CD14-positive monocyte (primary cell): Measurements from ENCODE around the gene C1orf105. TPM values are rescaled to one million over a fixed set of nuclear protein-coding genes. Genes with fewer than 3 reads are reported as not detected.

Experiments
- DNase-seq, 3 donors: peaks; one replicate each; pipeline ENCODE4 v3.0.0-alpha.2; 2011 to 2022
- H2AFZ ChIP-seq: 2 replicates; pipeline ENCODE4 v1.6.0; 2012; ENCODE audit warnings: mild to moderate bottlenecking, low read depth, low read length, inconsistent platforms; ENCODE audit not compliant: insufficient read depth, poor library complexity, severe bottlenecking
- H3K27ac ChIP-seq, 2 donors: 1 replicate in 1 of 2; 2 replicates in 1 of 2; pipeline ENCODE4 v1.5.1; 2012 to 2013; ENCODE audit warnings: low read length in 2 of 2, control low read depth in 1 of 2, inconsistent platforms in 1 of 2, low read depth in 1 of 2, mild to moderate bottlenecking in 1 of 2
- H3K27me3 ChIP-seq, 2 donors: one replicate each; pipeline versions ENCODE4 v1.6.0 to v1.6.1; 2011 to 2013; ENCODE audit warnings: low read length in 2 of 2; ENCODE audit not compliant: control insufficient read depth in 2 of 2, insufficient read depth in 2 of 2
- H3K36me3 ChIP-seq, 2 donors: replicated peaks in 1 of 2; 1 replicate in 1 of 2; 2 replicates in 1 of 2; pipeline versions ENCODE4 v1.5.1 to v1.6.1; 2012 to 2013; ENCODE audit warnings: low read length in 2 of 2, control low read depth in 1 of 2, inconsistent platforms in 1 of 2, mild to moderate bottlenecking in 1 of 2; ENCODE audit not compliant: insufficient read depth in 2 of 2, control insufficient read depth in 1 of 2
- H3K4me1 ChIP-seq, 2 donors: 1 replicate in 1 of 2; 2 replicates in 1 of 2; pipeline versions ENCODE4 v1.5.1 to v1.6.1; 2012 to 2013; ENCODE audit warnings: low read length in 2 of 2, control low read depth in 1 of 2, inconsistent platforms in 1 of 2, mild to moderate bottlenecking in 1 of 2, moderate library complexity in 1 of 2; ENCODE audit not compliant: insufficient read depth in 2 of 2, control insufficient read depth in 1 of 2
- H3K4me2 ChIP-seq: replicated peaks from 2 replicates; pipeline ENCODE3; 2012; ENCODE audit warnings: low read length, moderate library complexity, mild to moderate bottlenecking; ENCODE audit not compliant: poor library complexity, severe bottlenecking; ENCODE audit errors: extremely low read depth
- H3K4me3 ChIP-seq, 3 experiments: fragments of 200-600 bp in 1 of 3; sonication (generic) in 1 of 3; replicated peaks in 1 of 3; 1 replicate in 2 of 3; 2 replicates in 1 of 3; pipeline ENCODE4 v1.5.1; 2011 to 2013; ENCODE audit warnings: low read length in 3 of 3, mild to moderate bottlenecking in 3 of 3, control low read depth in 2 of 3, low read depth in 2 of 3, inconsistent platforms in 1 of 3, moderate library complexity in 1 of 3
- H3K79me2 ChIP-seq: 2 replicates; pipeline ENCODE4 v1.6.0; 2012; ENCODE audit warnings: mild to moderate bottlenecking, control low read depth, inconsistent platforms, low read length, moderate library complexity; ENCODE audit not compliant: insufficient read depth
- H3K9ac ChIP-seq: 2 replicates; pipeline ENCODE4 v1.6.0; 2017; ENCODE audit warnings: low read length, mild to moderate bottlenecking; ENCODE audit not compliant: insufficient read depth, poor library complexity, severe bottlenecking
- H3K9me3 ChIP-seq, 2 donors: replicated peaks in 1 of 2; 1 replicate in 1 of 2; 2 replicates in 1 of 2; pipeline versions ENCODE4 v1.5.1 to v1.6.1; 2012 to 2013; ENCODE audit warnings: low read length in 2 of 2, control low read depth in 1 of 2; ENCODE audit not compliant: control insufficient read depth in 1 of 2, insufficient read depth in 1 of 2
- H4K20me1 ChIP-seq: 2 replicates; pipeline ENCODE4 v1.6.0; 2012; ENCODE audit warnings: mild to moderate bottlenecking, low read length, control low read depth, moderate library complexity; ENCODE audit not compliant: insufficient read depth
- H3K27ac Mint-ChIP-seq, 7 donors: one replicate each; pipeline ENCODE4 v1.8.0; 2020; ENCODE audit warnings: mild to moderate bottlenecking in 7 of 7, mixed read lengths in 7 of 7, moderate library complexity in 6 of 7, inconsistent platforms in 2 of 7
- H3K27me3 Mint-ChIP-seq, 3 donors: one replicate each; pipeline ENCODE4 v1.8.0; 2021 to 2022; ENCODE audit warnings: low read depth in 3 of 3, mild to moderate bottlenecking in 3 of 3, mixed read lengths in 3 of 3, moderate library complexity in 3 of 3, inconsistent platforms in 1 of 3
- H3K36me3 Mint-ChIP-seq, 2 donors: one replicate each; pipeline ENCODE4 v1.8.0; 2020; ENCODE audit warnings: mixed read lengths in 2 of 2, inconsistent platforms in 1 of 2, mild to moderate bottlenecking in 1 of 2
- H3K4me1 Mint-ChIP-seq: one replicate; pipeline ENCODE4 v1.8.0; 2020; ENCODE audit warnings: mild to moderate bottlenecking, mixed read lengths
- H3K4me3 Mint-ChIP-seq, 2 donors: one replicate each; pipeline ENCODE4 v1.8.0; 2020; ENCODE audit warnings: mild to moderate bottlenecking in 2 of 2, mixed read lengths in 2 of 2, moderate library complexity in 1 of 2
- H3K9me3 Mint-ChIP-seq, 7 donors: one replicate each; pipeline ENCODE4 v1.8.0; 2020 to 2022; ENCODE audit warnings: mixed read lengths in 7 of 7, mild to moderate bottlenecking in 6 of 7, moderate library complexity in 6 of 7, inconsistent platforms in 2 of 7
- CTCF ChIP-seq: fragments of 200-600 bp; IDR thresholded peaks from one replicate; pipeline ENCODE4 v1.8.0; 2022; ENCODE audit warnings: antibody characterized with exemption, mild to moderate bottlenecking
- WGBS: methylation state at CpG from one replicate; pipeline ENCODE4 v1.1.5; 2013; ENCODE audit warnings: missing lambda C conversion rate; ENCODE audit not compliant: insufficient coverage; 5-methylcytosine and 5-hydroxymethylcytosine counted together
- intact Hi-C, 2 donors: fragments of 100-400 bp; cut with micrococcal nuclease; formaldehyde crosslinking; loops; one replicate each; pipeline versions ENCODE4 v1.15.0 to v1.15.1; 2023
- polyA plus RNA-seq, 3 donors: library from polyadenylated mRNA; depleted of rRNA in 1 of 3; unstranded in 2 of 3; stranded (reverse) in 1 of 3; fragments of 300-500 nt in 2 of 3; fragments of >200 nt in 1 of 3; fragmentation: Illumina TruSeq in 2 of 3; gene quantifications; 1 replicate in 2 of 3; 2 replicates in 1 of 3; pipeline ENCODE4 v1.2.3, GENCODE V29; 2012 to 2021

Gene C1orf105
- polyA plus RNA-seq, 3 donors, result not detected

- Histone ChIP-seq H2AFZ (no peak overlapping the region), H4K20me1 (no peaks in the 10 kb centered on the region), H3K4me2 (no peak overlapping the region), H3K9me3 (no peaks in the 10 kb centered on the region), H3K36me3 (peaks cover 2 to 40% of the 10 kb centered on the region in 2 donors), H3K27ac (no peak overlapping the region), H3K9ac (no peak overlapping the region), H3K27me3 (no peaks in the 10 kb centered on the region), H3K79me2 (peaks cover 56% of the 10 kb centered on the region), H3K4me1 (peaks cover 11 to 30% of the 10 kb centered on the region in 2 donors), H3K4me3 (no peak overlapping the region)
- peaks cover 24% of the 10 kb centered on the region in 2 donors for H3K36me3 Mint-ChIP-seq
- intact Hi-C loops, result loop anchor here in 1 of 2 donors (10.0 kb wide), 1 partner anchor 598 kb away; the partner anchor contains the start of gene DNM3
- WGBS, result 100% methylated on average over 2 of the region's 6 CpGs
- no peak for DNase-seq
- peaks cover 35% of the 10 kb centered on the region for H3K4me1 Mint-ChIP-seq
- no peak for TF ChIP-seq CTCF
- peak overlapping the region in 1 of 7 donors; percentile 4 for H3K27ac Mint-ChIP-seq
- H3K4me3 Mint-ChIP-seq, result no peak overlapping the region
- H3K9me3 Mint-ChIP-seq, result peaks cover 0 to under 1% (median 0%) of the 10 kb centered on the region in 7 donors
- H3K27me3 Mint-ChIP-seq, result no peaks in the 10 kb centered on the region
Observed at GRCh38 chr1:172442404-172442803, 21.9 kb downstream of the C1orf105 start.

DNA sequence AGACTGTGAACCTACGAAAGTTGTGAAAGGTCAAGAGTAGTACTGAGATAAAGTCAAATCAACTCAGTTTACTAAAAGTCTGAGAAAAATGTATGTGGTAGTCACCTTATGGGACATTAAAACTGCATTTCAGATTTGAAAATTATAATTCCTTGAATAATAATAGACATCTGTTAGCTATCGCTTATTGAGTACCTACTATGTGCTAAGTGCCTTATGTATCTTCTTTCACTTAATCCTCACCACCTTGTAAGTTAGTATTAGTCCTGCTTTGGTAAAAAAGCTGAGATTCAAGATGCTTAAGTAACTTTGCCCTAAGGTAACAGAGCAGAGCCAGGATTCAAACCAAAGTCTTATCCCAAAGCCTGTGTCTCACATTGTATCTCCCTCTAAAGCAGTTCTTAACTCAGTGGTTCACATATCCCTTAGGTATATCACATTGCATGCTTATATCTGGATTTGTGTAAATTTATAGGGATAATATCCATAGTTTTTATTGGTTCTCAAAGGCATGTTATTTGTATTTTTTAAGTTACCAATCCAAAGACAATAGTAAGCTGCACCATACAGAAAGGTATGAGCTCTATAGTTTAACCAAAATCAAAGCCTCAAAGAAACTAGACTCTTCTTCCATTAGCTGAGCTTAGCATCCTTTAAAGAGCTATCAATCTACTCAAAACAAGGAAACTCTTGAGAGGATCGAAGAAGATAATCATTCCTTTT is 22.5 kb downstream of the C1orf105 start:
- peaks cover 17 to 36% of the 10 kb centered on the region in 2 donors for H3K4me1 ChIP-seq
- no peak for DNase-seq
- H3K4me2 ChIP-seq, result peak overlapping the region; percentile 85
- H3K9me3 ChIP-seq, result no peaks in the 10 kb centered on the region
- no peaks in the 10 kb centered on the region for H3K27me3 ChIP-seq
- no peaks in the 10 kb centered on the region for H3K27me3 Mint-ChIP-seq
- H3K4me3 ChIP-seq, result peak overlapping the region; percentile 66 to 88 (median 82)
- peak overlapping the region in 6 of 7 donors; percentile 65 to 93 (median 91) for H3K27ac Mint-ChIP-seq
- TF ChIP-seq CTCF, result no peak
- H2AFZ ChIP-seq, result peak overlapping the region; percentile 99
- H4K20me1 ChIP-seq, result no peaks in the 10 kb centered on the region
- no CpG with 5 or more reads among the region's 3 CpGs for WGBS
- peaks cover 2 to 40% of the 10 kb centered on the region in 2 donors for H3K36me3 ChIP-seq
- H3K9ac ChIP-seq, result peak overlapping the region; percentile 91
- intact Hi-C loops, result loop anchor here in 1 of 2 donors (10.0 kb wide), 1 partner anchor 598 kb away; the partner anchor contains the start of gene DNM3
- peak overlapping the region in 1 of 2 donors; percentile 90 for H3K27ac ChIP-seq
- peaks cover 56% of the 10 kb centered on the region for H3K79me2 ChIP-seq
- no peaks in the 10 kb centered on the region for H3K9me3 Mint-ChIP-seq
- H3K4me3 Mint-ChIP-seq, result peak overlapping the region; percentile 85 to 97
- peaks cover 23% of the 10 kb centered on the region in 2 donors for H3K36me3 Mint-ChIP-seq
- peaks cover 40% of the 10 kb centered on the region for H3K4me1 Mint-ChIP-seq
